ENCODE measurements around the gene ERG.

ERG gene

GRCh38 chr21:38392661-38393060 lies 105.6 kb downstream of the ERG start:
- H3K4me3 ChIP-seq (ENCODE audit: control insufficient read depth, low read depth, low read length): no peak overlapping the region
- DNase-seq (ENCODE audit: low read depth): no peak
- TF ChIP-seq, protein P1, sequence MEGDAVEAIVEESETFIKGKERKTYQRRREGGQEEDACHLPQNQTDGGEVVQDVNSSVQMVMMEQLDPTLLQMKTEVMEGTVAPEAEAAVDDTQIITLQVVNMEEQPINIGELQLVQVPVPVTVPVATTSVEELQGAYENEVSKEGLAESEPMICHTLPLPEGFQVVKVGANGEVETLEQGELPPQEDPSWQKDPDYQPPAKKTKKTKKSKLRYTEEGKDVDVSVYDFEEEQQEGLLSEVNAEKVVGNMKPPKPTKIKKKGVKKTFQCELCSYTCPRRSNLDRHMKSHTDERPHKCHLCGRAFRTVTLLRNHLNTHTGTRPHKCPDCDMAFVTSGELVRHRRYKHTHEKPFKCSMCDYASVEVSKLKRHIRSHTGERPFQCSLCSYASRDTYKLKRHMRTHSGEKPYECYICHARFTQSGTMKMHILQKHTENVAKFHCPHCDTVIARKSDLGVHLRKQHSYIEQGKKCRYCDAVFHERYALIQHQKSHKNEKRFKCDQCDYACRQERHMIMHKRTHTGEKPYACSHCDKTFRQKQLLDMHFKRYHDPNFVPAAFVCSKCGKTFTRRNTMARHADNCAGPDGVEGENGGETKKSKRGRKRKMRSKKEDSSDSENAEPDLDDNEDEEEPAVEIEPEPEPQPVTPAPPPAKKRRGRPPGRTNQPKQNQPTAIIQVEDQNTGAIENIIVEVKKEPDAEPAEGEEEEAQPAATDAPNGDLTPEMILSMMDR (IDR thresholded peaks at IDR 0.05; ENCODE audit: control insufficient read depth, insufficient read depth, low read depth, low read length, missing control alignments): no peak

- TF ChIP-seq, protein P1 (IDR thresholded peaks at IDR 0.05; ENCODE audit: control insufficient read depth, insufficient read depth, low read depth, low read length, missing control alignments): no peak
- DNase-seq (ENCODE audit: low read depth): no peak
- no peak overlapping the region for H3K4me3 ChIP-seq (ENCODE audit: control insufficient read depth, low read depth, low read length)
Observed at GRCh38 chr21:38389896-38390295, 108.4 kb downstream of the ERG start.

GRCh38 chr21:38389354-38389676 lies 109.0 kb downstream of the ERG start:
- no peak overlapping the region for H3K4me3 ChIP-seq (ENCODE audit: control insufficient read depth, low read depth, low read length)
- no peak for DNase-seq (ENCODE audit: low read depth)
- TF ChIP-seq, protein P1 (IDR thresholded peaks at IDR 0.05; ENCODE audit: control insufficient read depth, insufficient read depth, low read depth, low read length, missing control alignments): no peak

- no peak overlapping the region for H3K4me3 ChIP-seq (ENCODE audit: control insufficient read depth, low read depth, low read length)
- TF ChIP-seq, protein P1 (IDR thresholded peaks at IDR 0.05; ENCODE audit: control insufficient read depth, insufficient read depth, low read depth, low read length, missing control alignments): no peak
- DNase-seq (ENCODE audit: low read depth): no peak
Observed at GRCh38 chr21:38388647-38389353, 109.5 kb downstream of the ERG start.

GRCh38 chr21:38388203-38388602 lies 110.1 kb downstream of the ERG start:
- TF ChIP-seq, protein P1 (IDR thresholded peaks at IDR 0.05; ENCODE audit: control insufficient read depth, insufficient read depth, low read depth, low read length, missing control alignments): no peak
- no peak for DNase-seq (ENCODE audit: low read depth)
- no peak overlapping the region for H3K4me3 ChIP-seq (ENCODE audit: control insufficient read depth, low read depth, low read length)

DNA sequence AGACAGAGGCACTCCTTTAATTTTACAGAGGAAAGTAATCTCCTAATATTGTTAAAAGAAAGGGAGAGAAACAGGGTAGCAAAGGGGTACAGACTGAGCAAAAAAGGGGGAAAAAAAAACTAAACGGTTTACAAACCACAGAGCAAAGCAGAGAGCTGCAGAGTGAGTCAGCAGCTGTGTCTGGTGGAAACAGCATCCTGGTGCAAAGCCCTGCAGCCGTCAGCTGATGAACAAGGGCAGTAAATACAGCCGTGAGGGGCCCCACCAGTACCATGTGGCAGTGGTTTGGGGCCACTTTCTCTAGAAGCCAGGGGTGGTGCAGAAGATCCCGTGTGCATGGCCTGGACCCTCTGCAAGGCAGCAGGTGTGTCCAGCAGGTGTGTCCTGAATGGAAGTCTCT lies 111.3 kb downstream of the ERG start:
- TF ChIP-seq, protein P1 (IDR thresholded peaks at IDR 0.05; ENCODE audit: control insufficient read depth, insufficient read depth, low read depth, low read length, missing control alignments): no peak
- no peak overlapping the region for H3K4me3 ChIP-seq (ENCODE audit: control insufficient read depth, low read depth, low read length)
- no peak for DNase-seq (ENCODE audit: low read depth)
